Tibial nerve (tissue), 3 donors: ENCODE results near the gene SYCE3.

Experiments used
- POLR2A ChIP-seq, 2 donors: fragments of 450-650 bp; IDR thresholded peaks; one replicate each; pipeline ENCODE4 v1.6.1; 2017; ENCODE audit warnings: antibody characterized with exemption in 2 of 2, mild to moderate bottlenecking in 2 of 2, moderate library complexity in 2 of 2
- TF ChIP-seq, protein P1 (sequence below), 5 experiments: fragments of 200-600 bp in 3 of 5; fragments of 450-650 bp in 2 of 5; sonication (generic) in 3 of 5; IDR thresholded peaks; one replicate each; pipeline ENCODE4 v1.5.1; 2016 to 2019; ENCODE audit warnings: antibody characterized with exemption in 5 of 5, mild to moderate bottlenecking in 3 of 5, moderate library complexity in 2 of 5

DNA sequence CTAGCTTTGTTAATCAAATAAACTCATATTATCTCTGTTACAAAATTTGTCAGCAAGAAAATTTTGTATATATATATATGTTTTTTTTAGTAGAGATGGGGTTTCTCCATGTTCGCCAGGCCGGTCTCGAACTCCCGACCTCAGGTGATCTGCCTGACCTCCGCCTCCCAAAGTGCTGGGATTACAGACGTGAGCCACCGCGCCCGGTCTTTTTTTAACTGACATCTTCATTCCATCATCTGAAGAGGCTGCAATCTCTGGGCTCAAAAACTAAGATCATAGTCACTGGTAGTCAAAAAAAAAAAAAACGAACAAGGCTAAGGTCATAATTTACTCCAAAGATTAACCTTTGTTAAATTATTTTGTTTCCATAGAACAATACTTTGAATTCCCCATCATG is 22.3 kb downstream of the SYCE3 start:
- TF ChIP-seq, protein P1, sequence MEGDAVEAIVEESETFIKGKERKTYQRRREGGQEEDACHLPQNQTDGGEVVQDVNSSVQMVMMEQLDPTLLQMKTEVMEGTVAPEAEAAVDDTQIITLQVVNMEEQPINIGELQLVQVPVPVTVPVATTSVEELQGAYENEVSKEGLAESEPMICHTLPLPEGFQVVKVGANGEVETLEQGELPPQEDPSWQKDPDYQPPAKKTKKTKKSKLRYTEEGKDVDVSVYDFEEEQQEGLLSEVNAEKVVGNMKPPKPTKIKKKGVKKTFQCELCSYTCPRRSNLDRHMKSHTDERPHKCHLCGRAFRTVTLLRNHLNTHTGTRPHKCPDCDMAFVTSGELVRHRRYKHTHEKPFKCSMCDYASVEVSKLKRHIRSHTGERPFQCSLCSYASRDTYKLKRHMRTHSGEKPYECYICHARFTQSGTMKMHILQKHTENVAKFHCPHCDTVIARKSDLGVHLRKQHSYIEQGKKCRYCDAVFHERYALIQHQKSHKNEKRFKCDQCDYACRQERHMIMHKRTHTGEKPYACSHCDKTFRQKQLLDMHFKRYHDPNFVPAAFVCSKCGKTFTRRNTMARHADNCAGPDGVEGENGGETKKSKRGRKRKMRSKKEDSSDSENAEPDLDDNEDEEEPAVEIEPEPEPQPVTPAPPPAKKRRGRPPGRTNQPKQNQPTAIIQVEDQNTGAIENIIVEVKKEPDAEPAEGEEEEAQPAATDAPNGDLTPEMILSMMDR (IDR thresholded peaks at IDR 0.05), result no peak
- TF ChIP-seq POLR2A (IDR thresholded peaks at IDR 0.05), result no peak
